ENCODE measurements around the gene GPR18.

GRCh38 chr13:99260216-99260615 lies 2.0 kb upstream of the GPR18 start:
- TF ChIP-seq CTCF (IDR thresholded peaks at IDR 0.05) = no peak
- TF ChIP-seq EP300 (IDR thresholded peaks at IDR 0.05) = no peak
- no peak for TF ChIP-seq POLR2A (IDR thresholded peaks at IDR 0.05)

Data from stomach (tissue), 4 donors.